ENCODE measurements around the gene PCGF1.

PCGF1 gene

DNA sequence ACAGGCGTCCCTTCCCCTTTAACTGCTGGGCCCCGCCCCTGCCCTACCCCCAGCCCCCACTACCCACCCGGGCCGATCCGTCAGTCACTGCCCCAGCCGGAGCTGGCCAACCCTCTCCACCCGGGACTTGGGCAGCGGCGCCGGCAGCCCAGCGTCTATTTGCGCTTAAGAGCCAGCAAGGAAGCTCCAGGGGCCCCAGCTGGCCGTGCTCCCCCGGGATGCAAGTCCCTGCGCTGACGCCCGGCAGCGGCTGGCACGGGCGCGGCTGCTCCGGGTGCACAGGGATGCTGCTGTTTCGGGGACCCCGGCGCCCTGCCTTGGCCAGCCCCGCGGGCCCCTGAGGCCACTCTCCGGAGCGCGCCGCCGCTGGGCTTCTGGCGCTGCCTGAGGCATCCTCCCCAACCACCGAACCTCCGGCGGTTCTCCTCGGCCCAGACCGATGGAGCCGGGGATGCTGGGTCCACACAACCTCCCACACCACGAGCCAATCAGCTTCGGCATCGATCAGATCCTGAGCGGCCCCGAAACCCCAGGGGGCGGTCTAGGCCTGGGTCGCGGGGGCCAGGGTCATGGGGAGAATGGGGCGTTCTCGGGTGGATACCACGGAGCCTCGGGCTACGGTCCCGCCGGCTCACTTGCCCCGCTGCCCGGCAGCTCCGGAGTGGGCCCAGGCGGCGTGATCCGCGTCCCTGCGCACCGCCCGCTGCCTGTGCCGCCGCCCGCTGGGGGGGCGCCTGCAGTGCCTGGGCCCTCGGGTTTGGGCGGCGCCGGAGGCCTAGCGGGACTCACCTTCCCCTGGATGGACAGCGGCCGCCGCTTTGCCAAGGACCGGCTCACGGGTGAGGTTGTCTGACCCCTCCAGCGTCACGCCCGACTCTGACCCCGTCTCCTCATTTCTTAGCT is 7.1 kb upstream of the PCGF1 start, which contains the start of gene TLX2:
TSS of gene TLX2 (plus strand) at position 83 of the 903 bp plus-strand sequence. CDS start at position 440, 357 bp downstream.
- no peak for DNase-seq

DNA sequence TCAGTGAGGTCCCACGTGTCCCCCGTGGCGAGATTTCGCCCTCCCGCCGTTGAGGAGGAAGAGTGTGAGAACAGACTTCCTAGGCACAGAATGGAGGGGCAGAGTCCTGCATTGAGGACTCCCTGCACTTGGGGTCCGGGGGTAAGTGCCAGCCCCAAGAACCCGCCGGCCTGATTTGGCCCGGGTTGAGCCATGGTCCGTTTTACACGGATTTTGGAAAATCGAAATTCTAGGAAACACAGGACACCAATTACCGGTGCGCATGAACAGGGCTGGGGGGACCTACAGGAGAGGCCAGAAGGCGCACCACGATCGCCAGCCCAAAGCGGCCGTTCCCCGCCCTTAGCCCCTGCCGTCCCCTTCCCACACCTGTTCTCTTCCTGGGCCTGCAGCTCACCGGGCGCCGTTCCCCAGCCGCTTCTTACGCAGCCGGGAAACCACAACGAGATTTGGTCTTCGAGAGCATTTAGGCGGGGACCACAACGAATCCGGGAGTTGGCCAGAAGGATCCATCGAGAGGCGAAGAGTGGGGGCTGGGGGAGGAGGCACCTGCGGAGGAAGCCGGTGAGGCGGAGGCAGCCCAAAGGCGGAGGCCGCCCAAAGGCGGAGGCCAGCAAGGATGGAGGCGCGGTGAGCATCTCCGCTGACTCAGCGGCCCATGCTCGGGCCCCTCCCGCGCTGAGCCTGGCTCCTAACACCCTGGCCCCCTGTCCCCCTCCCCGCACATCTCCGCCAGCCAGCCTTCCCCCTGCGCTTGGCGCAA is 6.3 kb upstream of the PCGF1 start:
- no peak for DNase-seq

DNA sequence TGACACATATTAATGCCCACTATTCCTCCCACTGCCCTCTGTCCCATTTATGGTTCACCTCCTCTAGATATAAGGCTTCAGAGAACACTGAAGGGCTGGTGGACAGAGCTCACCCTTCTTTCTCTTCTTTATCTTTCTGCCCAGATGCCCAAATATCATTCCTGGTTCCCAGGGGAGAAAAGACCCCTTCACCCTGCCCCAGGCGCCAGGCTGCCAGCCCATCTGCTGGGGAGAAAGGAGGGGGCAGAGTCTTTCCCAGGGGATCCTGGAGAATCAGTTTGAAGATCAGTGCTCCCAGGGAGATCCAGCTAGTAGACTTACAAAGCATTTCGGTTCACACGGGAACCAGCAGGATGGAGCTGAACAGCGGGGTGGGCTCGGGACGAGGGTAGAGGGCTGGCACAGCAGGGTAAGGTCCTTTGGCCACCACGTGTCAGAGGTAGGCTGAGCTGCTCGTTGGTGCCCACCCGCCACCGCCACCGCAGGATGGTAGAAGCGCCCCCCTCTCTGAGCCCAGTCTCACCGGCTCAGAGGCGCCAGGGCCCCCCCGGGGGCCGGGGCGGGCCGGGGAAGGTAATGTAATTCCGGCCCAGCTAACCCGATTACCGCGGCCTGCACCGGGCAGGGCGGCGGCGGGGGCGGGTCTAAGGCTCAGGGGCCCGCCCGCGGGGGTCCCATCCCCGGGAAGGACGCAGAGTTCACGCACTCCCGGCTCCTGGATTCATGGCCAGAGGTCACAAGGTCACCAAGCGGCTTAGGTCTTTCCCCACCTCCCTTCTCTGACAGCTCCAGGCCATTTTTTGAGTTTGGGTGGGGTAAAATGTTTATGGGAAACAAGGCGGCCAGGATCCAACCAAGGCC is 5.5 kb upstream of the PCGF1 start:
- DNase-seq, result no peak

DNA sequence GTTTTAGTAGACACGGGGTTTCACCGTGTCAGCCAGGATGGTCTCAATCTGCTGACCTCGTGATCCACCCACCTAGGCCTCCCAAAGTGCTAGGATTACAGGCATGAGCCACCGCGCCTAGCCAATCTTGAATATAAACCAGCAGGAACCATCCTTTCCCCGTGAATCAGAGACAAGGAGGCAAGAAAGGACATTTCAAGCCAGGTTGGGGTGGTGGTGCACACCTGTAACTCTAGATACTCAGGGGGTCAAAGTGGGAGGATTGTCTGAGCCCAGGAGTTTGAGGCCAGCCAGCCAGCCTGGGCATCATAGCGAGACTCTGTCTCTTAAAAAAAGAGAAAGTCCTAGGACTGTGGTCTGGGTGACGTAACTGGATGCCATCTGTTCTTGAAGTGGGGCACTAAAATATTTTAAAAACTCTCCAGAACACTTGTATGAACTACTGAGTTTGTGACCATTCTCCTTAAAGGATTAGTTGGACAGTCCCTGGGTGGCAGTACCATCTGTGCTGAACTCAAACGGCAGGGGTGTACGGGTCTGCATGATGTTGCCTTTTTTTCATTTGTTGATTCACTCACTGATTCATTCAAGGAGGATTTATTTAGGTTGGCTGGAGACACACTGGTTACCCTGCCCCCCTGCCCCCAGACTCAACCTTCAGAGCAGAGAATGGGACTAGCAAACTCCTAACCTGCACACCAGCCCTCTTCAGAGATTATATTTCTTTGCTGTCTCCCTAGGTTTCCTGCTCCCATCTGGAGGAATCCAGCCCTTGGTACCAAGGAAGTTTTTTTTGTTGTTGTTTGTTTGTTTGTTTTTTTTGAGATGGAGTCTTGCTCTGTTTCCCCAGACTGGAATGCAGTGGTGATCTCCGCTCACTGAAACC is 3.9 kb upstream of the PCGF1 start:
- no peak for DNase-seq

DNA sequence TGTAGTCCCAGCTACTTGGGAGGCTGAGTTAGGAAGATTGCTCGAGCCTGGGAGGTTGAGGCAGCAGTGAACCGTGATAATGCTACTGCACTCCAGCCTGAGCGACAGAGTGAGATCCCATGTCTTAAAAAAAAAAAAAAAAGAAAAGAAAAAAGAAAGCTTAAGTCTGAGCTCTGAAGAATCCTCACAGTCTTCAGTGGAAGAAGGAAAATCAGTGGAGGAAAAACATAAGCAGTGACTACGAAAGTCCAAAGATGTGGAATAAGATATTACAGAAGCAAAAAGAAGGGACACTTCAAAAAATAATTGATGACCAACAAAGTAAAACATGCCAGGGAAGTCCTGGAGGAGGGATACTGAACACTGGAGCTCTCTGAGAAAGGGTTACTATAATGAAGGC is 2.8 kb upstream of the PCGF1 start:
- no peak for DNase-seq

DNA sequence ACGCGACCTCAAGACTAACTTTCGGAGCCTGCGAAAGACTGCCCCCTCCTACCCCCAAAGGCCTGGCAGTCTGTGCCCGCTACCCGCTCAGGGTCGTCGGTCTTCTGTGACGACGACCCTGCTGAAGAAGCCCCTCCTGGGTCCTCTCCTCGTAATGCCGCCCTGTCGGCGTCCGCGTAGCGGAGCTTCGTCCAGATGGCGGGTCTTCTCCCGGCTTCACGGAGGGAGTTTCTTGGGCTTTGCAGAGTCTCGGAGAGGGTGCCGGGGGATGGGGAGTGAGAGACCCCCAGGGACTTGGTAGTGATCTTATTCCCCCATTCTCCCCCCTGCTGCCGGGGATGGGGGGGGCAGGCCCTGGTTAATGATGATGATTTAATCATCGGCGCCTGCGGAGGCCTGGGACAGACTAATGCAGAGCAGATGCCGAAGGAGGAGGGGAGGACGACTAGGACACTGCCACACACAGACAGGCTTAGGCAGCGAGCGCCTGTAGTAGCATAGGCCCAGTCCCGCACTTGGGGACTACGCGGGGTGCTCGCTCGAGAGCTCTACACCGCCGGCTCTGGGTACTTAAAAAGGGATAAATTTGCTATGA is 528 bp upstream of the PCGF1 start:
- peak; percentile 47 for DNase-seq

DNA sequence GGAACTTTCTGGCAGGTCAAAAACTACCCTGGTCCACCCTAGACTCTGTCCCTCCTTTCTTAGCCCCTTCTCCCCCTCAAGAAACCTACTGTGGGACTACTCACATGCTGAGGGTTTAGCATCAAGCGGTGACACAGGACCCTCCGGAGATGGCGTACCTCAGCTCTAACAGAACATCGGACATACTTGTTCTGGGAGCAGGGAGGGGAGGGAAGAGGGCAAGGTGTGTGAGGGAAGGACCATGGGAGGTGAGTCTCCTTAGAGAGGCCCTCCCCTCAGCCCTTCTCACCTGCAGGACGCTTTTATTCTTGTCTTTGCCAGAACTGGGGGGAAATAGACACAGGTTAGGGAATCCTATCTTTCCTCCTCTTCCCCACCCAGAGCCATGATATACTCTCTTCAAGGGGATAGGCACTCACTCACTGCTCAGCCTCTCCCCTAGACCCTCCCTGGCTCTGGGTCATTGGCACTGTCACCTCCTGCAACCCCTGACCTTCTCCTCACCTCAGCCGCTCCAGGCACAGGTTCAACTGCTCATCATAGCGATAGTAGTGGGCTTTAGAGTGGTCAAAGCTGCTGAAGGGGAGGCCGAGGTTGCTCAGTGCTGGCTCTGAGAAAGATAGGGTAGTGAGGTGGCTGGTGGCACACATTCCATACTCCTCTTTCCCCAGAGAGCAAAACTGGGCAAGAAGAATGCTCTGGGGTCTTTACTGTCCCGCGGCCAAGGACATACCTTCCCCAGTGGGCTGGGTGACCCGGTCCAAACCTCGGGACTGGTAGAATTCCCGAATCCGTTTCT is 1.8 kb downstream of the PCGF1 start:
- no peak for DNase-seq

DNA sequence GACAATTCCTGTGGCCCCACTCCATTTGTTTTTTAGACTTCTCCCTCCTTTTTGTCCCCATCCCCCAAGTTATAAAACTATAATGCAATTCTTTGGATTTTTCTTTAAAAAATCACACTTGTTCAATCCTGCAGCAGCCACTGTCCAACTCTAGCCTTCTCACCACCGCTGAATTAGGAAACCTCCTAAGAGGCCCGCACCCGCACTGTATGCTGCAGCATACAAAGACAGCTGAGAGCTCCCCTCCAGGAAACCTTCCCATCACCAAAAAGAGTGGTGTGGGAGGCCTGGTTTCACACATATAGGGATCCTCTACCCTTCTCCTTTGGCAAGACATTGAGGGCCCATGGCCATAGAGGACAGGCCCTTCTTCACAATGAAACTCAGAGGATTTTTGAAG is 2.9 kb downstream of the PCGF1 start:
- no peak for DNase-seq

DNA sequence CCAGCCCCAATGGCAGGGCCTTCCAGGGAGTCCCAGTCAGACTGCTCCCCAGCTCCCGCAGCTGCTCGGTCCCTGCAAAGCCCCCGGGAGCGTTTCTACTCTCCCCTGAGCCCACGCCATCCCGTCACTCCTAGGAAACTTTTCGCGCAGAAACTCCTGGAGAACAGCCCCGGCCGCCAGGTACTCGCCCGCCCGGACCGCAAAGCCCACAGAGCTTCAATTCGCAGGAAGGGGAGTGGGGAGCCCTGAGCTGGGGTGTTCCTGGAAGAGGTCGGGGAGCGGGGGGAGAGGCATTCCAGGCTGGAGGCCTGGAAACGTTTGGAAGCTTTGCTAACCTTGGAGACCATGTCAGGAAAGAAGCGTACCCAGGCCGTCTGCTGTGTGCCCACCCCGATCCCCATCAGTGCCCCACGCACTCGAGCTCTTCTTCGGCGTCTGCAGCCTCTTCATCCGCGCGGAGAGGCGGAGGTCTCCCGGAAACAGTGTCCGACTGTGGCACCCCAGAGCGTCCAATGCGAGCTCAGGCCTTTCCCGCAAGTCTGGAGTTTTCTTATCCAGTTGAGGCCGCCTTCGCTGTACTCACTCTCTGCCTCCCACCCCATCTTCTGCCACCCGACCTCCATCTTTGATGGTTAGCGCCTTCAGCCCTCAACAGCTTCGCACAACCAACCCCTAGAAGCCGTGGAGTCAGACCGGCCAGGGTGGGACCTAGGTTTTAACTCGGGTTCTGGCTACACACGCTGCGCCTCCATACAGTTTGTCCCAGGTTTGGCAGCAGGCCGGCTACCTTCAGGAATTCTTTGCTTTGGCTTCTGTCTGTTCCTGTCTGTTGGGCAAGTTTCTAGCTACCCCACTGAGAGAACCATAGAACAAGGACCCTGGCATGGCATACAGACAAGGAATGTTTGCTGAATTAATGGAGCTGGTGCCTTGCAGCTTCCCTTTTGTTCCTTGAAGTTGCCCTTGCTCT is 3.7 kb downstream of the PCGF1 start:
- no peak for DNase-seq

DNA sequence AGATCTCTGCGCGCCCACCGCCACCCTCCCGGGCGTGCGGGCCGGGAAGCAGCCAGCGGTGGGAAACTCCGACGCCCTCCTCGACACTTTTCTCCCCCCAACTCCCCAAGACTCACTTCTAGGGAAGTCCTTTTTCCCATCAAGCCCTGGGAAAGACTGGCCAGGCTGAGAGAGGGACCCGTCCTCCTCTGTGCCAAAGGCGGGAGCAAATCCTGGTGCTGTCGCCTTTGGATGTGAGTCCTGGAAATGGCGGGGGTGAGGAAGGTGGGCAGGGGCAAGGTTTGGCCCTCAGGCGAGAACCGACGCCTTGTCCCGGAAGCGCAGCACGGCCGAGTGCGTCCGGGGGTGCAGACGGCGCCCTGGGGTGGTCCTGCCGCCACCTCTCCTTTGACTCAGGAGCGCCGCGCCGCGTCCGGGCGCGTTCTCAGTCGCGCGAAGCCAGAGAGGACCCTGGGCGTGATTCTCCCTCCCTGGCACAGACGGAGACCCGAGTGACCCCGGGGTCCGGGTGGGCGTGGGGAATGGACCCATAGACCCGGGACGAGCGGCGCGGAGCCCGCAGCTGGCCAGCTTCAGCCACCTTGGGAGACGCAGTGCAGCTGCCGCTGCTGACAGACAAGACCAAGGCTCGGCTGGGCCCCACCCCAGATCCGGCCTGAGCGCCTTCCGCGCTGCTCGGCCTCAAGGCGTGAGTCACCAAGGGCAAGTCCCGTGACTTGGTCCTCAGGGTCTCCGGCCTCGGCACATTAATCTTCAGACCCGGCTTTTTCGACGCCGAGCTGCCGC is 4.6 kb downstream of the PCGF1 start:
- DNase-seq, result no peak

DNA sequence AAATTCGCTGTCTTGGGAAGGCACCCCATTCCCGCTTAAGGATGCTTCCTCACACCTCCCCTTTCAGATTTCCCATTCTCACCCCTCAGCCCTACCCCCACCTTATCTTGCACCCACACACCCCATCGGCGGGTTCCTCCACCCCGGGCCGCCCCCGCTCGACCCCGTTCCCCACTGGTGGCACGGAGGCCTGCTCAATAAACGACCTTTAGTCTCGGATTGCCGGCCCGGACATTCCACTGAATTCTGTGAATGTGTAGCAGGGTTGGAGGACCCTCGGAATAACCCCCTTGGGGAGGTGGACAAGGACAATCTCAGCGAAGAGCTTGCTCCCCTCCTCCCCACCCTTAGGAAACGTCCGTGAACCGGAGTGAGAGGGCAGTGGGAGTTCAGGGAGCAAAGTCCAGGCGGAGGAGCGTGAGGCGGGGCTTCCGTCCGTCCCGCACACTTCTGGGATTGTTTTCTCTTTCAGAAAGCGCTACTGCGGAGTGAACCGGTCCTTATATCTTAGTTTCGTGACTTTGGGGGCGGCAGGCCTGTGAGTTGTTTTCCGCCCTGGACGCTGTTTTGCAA is 5.3 kb downstream of the PCGF1 start:
- no peak for DNase-seq

DNA sequence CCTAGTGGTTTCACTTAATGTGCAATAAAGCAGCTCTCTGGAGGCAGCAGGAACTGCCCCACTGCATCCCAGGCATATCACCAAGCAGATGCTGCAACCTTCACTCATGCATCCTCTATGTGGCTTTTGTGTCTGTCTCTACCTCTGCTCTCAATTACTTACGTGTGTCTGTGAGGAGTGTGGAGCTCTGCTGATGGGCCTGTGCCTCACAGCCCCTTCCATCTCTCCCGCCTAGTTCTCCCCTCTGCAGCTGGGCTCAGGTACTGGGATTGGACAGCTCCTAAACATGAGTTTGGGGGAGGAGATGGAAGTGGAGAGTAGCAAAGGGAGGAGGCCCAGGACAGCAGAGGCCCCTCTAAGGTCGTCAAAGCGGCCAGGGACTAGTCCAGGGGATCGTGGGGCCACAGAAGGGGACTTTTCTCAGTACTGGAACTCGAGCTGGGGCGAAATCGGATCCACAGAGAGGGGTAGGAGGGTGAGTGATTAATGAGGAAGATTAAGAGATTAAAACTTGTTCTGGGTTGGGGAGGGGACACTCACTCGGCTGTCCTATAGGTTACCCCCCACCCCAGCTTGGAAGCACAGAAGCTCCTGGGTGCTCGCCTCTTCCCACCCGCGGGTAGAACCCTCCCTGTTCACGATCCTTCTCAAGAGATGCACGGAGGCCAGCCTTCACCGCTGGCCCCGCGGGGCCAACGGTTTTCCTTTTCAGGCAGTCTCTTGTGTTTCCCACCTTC is 6.0 kb downstream of the PCGF1 start:
- DNase-seq, result no peak

DNA sequence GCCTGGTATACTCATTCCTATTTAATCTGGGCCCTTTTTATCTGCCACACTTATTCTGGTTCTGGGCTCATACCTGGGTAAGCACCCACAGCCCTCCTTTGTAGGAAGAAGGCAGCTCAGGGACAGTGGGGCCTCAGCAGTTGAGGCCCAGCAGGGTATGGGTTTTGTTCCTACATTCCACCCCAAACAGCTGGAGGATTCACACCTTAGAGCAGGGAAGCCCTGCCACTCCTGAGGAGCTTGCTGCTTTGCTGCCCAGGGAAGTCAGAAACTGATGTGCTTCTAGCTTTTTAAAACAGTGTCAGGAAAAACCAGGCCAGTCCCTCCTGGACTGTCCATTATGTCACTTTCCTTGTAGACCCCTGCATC is 6.9 kb downstream of the PCGF1 start:
- DNase-seq, result no peak

DNA sequence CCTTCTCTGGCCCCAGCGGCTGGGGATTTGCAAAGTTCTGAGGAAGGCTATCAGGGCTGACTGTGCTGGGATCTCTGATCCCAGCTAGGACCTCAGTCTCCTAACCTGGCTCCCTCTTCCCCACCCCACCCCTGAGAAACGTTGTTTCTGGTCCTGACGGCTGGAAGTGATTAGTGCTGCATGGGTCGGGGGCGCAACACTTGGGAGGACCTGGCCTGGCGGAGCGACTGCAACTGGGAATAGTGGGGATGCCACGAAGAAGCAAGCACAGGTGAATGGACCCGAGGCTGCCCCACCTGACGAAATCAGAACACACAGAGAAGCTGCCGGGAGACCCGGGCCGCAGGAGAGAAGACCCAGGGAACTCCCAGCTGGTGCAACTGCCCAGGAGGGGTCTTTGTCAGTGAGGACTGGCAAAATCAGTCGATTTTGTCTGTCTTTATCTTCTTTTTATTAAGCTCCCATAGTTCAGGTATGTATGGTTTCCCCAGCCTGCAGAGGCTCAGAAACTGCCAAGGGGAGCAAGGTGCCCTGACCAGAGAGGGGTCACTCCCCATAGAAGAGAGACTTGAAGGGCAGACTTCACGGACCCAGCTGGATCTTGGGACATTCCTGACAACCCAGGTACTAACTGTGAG is 7.4 kb downstream of the PCGF1 start:
- DNase-seq, result no peak

DNA sequence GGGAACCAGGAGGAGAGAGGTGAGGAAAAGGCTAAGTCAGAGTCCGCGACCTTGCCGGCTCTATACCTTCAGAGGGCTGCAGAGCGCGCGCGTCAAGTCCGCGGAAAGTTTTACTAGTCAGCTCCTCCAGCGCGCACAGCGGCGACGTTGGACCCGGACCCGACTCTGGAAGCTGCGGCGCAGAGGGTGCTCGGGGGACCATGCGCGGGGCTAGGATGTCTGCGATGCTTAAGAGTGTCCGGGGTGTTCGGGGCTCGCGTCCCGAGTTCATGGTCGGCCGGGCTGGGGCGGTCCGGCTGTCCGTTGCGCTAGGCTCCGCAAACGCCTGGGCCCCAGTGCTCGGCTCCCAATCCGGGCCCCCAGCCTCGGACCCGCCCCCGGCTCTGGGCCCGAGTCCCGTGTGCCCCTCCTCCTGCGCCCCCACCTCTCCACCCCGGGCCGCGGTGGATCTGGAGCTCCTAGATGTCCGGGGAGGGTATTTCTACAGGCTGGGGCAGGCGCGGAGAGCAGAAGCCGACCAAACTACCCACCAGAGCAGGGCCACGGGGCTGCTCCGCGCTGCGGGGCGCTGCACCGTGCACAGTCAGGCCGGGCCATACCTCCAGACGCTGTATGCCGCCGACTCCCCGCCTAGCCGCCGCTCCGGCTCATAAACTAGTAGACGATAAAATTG is 8.1 kb downstream of the PCGF1 start, which contains the start of gene LBX2:
TSS of gene LBX2 (minus strand) at position 337 of the 673 bp plus-strand sequence. CDS start at position 271, 66 bp downstream.
- DNase-seq, result no peak

Measured in NCI-H1694 (cell line).